HG03457 (cell line): ENCODE data around the gene AHNAK2.

ENCODE experiments used
- ATAC-seq: cut with Tn5 transposase; IDR thresholded peaks from one replicate; pipeline ENCODE4 v1.9.1; 2021; ENCODE audit warnings: moderate number of reproducible peaks; ENCODE audit not compliant: unreplicated experiment

The AHNAK2 gene

GRCh38 chr14:104974665-104975390, 3.3 kb downstream of the AHNAK2 start:
- ATAC-seq, result no peak

DNA sequence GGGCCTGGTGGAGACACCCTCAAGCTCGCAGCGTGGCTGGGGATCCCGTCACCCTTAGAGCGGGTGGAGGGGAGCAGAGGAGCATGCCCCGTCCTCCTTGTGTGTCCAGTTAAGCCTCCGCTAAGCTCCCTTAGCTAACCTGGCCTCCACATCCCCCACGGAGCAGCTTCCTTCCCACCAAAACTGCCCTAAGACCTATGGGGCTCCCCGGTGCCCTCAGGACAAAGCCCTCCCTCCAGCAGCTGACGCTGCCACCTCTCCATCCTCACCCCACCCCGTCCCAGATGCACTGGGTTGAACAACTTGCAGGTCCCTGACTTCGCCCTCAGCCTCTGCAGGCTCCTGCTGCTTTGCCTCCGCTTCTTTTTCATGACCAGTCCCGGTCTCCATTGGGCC, 4.0 kb downstream of the AHNAK2 start:
- ATAC-seq, result no peak

GRCh38 chr14:104973385-104974145, 4.6 kb downstream of the AHNAK2 start:
- no peak for ATAC-seq

DNA sequence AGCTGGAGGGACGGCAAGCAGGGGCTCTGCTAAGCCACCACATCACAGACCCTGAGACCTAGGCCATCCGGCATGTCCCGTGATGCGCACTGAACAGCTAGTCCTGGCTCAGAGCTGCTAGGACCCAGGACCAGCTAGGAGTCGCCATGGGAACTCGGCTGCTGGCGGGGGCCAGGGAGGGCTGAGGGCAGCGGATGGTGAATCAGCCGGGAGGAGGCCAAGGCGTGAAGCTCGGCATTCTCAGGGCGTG, 5.1 kb downstream of the AHNAK2 start:
- no peak for ATAC-seq

DNA sequence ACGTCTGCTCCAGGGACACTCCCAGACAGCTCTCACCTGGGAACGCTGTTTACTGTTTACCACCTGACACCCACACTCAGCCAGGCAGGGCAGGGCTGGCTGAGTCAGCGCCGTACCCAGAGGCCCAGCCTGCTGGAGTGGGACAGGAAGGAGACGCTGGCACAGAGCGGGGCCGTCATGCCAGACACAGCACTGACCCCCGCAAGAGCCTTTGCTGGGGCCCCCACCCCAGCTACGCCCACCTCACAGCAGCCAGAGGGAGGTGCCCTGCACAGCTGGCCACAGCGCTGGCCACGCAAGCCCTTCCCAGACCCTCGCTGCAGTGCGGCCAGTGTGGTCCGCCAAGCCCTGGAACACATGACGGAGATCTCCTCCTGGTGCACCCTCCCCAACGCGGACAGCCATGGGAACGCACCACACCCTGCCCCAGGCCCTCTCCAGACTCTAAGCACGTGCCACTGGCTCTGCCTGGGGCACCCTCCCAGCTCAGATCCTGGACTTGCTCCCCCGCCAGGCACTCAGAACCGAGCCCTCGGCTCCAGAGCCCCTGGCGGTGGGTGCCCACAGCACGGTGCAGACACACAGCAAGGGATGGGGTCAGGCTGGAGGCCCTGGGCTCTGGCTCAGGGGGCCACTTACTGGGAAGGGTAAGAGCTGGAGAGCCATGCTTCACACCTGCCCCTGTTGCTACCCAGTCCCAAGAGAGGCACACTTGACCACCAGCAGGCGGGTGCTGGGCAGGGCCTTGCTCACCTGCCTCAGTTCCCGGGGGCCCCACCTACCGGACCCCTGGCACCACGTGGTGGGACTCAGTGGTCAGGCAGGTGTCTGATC, 5.7 kb downstream of the AHNAK2 start:
- no peak for ATAC-seq

DNA sequence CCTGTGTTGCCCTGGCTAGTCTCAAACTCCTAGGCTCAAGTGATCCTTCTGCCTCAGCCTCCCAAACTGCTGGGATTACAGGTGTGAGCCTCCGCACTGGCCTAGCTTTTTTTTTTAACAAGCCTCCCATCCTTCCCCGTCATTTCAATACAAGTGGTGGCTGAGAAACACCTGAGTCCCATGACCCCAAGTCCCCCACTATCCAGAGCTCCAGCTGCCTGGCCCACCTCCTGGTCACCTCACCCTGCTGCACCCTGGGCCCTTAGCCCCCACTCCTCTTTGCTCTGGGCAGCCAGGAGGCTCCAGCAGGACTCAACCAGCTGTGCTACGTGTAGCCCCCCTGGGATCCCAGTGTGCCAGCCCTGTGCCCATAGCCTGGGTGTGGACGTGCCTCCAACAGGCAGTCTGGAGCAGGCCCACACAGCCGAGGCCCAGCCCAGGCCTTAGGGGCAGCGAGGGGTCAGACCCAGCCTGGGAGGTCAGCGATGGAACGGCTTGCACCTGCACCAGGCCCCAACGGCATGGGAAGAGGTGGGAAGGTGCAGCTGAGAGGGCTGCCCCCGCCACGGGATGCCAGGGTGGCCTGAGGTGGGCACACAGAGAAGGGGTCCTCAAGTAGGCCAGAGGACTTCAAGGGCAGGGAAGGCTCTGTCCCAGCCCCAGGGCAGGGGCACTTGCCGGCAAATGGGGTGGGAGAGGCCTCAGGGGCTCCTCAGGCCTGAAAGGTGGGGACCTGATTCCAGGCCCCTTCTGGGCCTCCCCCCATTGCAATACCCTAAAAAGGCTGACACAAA, 6.5 kb downstream of the AHNAK2 start:
- no peak for ATAC-seq

DNA sequence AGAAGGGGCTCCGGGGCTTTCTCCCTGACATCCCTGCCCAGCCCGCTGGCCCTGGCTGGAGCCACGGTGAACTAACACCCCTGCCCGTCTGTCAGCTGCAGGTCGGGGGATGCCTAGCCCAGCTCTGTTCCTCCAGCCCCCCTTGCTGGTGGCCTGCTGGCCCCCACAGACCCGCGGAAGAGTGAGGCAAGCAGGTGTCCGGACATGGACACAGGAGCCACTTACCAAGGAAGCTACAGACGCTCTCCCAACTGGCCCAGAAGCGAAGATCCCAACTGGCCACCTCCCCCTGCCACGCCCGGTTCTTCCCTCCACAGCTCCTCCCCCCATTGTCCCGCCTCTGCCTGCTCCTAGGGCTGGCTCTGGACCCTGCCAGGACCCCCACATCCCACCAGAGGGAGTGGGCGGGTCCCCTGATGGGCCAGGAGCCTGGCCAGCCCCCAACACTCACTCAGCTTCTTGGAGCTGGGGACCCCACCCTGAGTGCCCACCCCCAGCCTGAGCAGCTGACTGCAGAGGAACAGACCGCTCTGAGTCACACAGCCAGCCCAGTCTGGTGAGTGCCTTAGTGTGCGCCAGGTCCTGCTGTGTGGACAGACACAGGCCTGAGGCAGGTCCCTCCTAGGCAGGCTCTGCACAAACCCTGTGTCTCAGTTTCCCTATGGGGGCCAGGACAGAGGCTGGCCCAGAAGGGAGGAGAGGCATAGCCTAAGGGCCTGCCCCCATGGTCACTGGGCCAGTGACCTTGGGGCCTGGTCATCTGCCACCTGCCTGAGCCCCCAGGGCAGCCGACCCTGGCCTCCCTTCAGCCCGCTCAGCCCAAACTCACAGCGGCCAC, 7.7 kb downstream of the AHNAK2 start:
- ATAC-seq, result no peak

DNA sequence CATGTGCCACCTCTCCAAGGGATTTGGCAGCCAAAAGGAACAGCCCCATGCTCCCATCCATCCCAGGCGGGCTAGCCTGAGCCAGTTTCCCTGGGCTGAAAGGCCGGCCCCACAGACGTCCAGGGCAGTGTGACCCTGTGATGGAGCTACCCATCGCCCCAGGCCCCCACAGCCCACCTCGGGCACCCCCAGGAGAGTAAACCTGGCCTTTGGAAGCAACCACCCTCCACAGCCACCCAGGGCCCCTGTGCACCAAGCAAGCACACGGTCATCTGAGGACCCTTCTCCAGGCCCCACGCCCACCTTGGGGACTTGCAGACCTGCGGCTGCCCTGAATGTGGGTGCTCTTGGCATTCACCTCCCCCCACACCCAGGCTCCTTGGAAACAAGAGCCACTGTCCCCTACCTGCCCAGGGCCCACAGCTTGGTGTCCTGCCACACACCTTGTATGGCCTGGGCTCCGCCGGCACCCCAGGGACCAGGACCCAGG, 8.4 kb downstream of the AHNAK2 start:
- ATAC-seq, result no peak

GRCh38 chr14:104968541-104969401, 9.4 kb downstream of the AHNAK2 start:
- no peak for ATAC-seq

DNA sequence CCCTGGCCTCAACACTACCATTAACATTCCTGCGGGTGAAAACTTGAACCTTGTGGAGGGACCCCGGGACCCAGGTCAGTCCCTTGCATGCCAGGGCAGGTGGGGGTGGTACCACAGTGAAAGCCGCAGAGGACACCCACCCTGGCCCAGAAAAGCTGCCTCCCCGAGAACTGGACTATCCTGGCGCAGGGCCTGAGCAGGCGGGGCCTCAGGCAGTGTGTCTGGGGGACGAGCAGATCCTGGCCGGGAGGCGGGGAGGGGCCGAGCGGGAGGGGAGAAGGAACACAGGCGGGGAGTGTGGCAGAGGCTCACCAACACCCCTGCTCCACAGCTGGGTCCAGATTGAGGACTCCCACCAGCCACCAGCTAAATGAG, 10.0 kb downstream of the AHNAK2 start:
- ATAC-seq, result no peak

DNA sequence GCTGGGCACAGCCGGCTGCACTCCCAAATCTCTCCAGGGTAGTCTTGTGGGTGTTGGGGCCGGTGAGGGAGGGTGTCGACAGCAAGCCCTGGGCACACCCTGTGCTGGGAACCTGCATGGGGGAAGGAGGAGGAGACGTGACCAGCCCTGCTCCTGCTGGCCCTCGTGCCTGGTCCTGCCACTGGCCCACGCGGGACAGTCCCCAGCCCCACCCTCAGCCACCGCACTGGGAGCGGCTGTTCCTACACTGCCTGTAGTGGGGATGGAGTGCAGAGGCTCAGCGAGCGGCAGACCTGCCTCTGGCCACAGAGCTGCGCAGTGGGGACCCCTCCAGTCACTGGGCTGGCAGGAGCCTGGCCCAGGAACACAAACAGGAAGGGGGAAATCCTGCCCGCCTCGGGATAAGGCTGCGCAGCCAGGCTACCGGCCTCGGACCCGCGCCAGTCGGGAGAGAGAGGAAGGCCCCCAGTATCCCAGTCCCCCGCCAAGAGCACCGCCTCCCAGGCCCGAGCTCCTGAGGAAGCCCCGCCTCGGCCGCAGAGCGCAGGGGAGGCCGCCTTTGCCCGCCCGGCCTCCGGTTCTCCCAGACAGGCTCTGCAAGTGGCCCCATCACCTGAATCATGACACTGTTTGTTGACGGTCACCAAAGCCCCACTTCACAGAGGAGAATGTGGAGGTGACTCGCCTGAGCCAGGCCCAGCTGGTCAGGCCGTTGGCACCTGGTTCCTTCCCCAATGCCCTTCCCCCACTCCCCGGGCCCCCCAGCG, 10.6 kb downstream of the AHNAK2 start:
- no peak for ATAC-seq

- ATAC-seq, result no peak
Observed at GRCh38 chr14:104966981-104967385, 11.2 kb downstream of the AHNAK2 start.

DNA sequence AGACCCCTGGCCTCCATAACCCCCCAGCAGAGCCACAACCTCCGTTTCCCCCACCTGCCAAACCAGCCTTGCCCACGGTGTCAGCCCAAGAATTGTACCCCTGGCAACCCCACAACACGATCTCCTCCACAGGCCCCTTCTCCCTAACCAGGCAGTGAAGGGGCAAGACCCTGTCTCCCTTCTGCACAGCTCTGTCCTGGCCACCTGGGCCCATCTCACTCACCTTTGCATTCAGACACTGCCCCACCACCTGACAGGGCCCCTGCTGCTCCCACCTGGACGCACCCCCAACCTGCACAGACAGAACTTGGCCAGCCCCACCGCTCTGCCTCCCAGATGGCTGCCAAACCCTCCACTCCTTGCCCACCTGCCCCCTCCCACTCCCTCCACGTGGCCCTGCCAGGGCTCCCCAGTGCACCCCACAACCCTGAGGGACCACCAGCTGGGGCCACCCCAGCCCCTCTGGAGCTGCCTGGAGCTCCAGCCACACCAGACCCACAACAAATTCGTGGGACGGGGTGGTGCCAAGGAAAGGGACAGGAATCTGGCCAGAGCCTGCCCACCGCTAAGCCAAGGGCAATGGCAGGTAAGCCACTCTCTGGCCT, 11.8 kb downstream of the AHNAK2 start:
- ATAC-seq, result no peak

GRCh38 chr14:104965561-104966231, 12.5 kb downstream of the AHNAK2 start:
- ATAC-seq, result no peak

DNA sequence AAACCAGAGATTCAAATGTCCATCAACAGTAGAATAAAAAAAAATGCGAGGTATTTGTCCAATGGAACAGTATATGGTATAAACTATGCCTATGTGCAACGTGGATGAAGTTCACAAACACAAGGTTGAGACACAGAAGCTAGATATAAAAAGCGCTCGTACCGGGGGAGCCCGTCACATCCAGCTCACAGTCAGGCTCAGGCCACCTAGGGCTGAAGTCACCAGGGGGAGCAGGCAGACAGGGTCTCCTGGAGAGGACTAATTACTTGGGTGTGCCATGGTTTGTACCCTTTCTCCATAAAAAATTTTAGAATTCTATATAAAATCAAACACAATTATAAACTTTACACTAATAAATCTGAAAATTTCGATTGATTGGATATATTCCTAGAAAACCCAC, 13.6 kb downstream of the AHNAK2 start:
- no peak for ATAC-seq

DNA sequence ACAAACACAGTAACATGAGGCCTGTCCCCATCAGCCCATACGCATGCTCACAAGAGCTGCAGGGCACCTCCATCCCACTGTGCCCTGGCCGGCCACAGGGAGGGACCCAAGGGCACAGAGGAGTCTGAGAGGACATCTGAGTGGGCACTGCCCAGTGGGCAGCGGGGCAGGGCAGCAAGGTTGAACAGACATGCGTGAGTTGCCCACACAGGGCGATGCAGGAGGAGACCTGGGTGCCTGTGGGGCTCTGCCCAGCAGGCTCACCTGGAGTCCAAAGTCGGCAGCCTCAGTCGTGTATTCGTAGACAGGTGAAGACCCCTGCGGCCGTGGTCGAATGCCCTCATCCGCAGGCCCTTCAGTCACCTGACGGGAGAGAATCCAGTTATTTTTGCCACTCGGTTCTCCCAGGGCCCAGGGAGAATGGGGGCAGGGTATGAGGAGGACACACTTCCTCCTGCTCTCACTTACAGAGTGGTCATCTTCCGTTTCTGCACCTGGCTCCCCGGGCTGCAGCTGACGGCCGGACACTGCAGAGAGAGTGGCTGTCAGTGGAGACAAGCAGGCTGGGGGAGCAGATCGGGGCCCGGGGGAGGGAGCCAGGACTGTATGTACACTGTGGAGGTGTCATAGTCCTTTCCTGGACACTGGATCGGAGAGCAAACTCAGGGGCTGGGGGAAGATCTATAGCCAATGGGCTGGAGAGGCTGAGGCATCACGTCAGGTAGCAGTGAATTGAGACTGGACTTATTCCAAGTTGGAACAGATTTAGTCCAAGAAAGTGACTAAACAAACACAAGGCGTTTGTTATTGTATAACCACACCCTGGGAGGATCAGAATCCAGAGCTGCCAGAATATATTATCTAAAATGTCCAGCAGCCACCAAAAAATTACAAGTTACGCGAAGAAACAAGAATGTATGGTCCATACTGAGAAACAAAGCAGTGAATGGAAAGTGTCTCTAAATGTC, 20.7 kb downstream of the AHNAK2 start:
- ATAC-seq, result no peak
